HepG2 (cell line): ENCODE results near the gene RNASE8. TPM values are rescaled to one million over a fixed set of nuclear protein-coding genes. Genes with fewer than 3 reads are reported as not detected.
A peak's percentile ranks its signal among the peaks of the same experiment; 100 is the strongest.

Experiments
- AGO1 ChIP-seq: fragments of 200-400 bp; formaldehyde crosslinking; IDR thresholded peaks from 2 replicates; pipeline ENCODE4 v1.6.1; 2017; ENCODE audit warnings: mild to moderate bottlenecking, low read depth, low read length, moderate library complexity; ENCODE audit not compliant: poor library complexity, severe bottlenecking
- ATM ChIP-seq: fragments of 450-650 bp; IDR thresholded peaks from 2 replicates; pipeline ENCODE4 v1.7.1; 2017; ENCODE audit warnings: mild to moderate bottlenecking, borderline replicate concordance
- GTF2F1 ChIP-seq: fragments of 150-350 bp; IDR thresholded peaks from 2 replicates; pipeline ENCODE4 v1.6.1; 2014; ENCODE audit warnings: low read length
- NCOR1 ChIP-seq: fragments of 200-600 bp; sonication (generic); IDR thresholded peaks from 2 replicates; pipeline ENCODE4 v1.7.0; 2017; ENCODE audit warnings: antibody characterized with exemption, low read length, borderline replicate concordance
- NFKB2 ChIP-seq: sonication (generic); formaldehyde crosslinking; IDR thresholded peaks from 2 replicates; pipeline ENCODE4 v1.4.0; 2020; ENCODE audit warnings: missing genetic modification reagents, borderline replicate concordance
- PLRG1 ChIP-seq: fragments of 450-650 bp; conservative IDR thresholded peaks from 2 replicates; pipeline ENCODE4 v1.6.1; 2016
- REL ChIP-seq: sonication (generic); formaldehyde crosslinking; conservative IDR thresholded peaks from 2 replicates; pipeline ENCODE4 v1.8.0; 2022; ENCODE audit warnings: mild to moderate bottlenecking, missing genetic modification reagents, moderate library complexity
- SP5 ChIP-seq: IDR thresholded peaks from 2 replicates; pipeline ENCODE4 v1.6.1; 2016; ENCODE audit warnings: low read depth, borderline replicate concordance
- SRSF4 ChIP-seq: fragments of 200-400 bp; formaldehyde crosslinking; IDR thresholded peaks from one replicate; pipeline ENCODE4 v1.6.1; 2018; ENCODE audit warnings: mild to moderate bottlenecking, low read depth, low read length, moderate library complexity; ENCODE audit not compliant: poor library complexity, severe bottlenecking
- TBX3 ChIP-seq: fragments of 450-650 bp; IDR thresholded peaks from 2 replicates; pipeline ENCODE4 v1.6.1; 2017; ENCODE audit warnings: antibody characterized with exemption, mild to moderate bottlenecking, inconsistent platforms, borderline replicate concordance
- ZFP37 ChIP-seq: sonication (generic); formaldehyde crosslinking; IDR thresholded peaks from 2 replicates; pipeline ENCODE4 v1.4.0; 2020; ENCODE audit warnings: missing genetic modification reagents, borderline replicate concordance
- ZNF292 ChIP-seq: sonication (generic); formaldehyde crosslinking; IDR thresholded peaks from 2 replicates; pipeline ENCODE4 v1.8.1; 2022; ENCODE audit warnings: mild to moderate bottlenecking, low read depth, missing genetic modification reagents, borderline replicate concordance
- ZNF737 ChIP-seq: sonication (generic); formaldehyde crosslinking; IDR thresholded peaks from 2 replicates; pipeline ENCODE4 v1.5.0; 2020; ENCODE audit warnings: missing genetic modification reagents, mild to moderate bottlenecking, borderline replicate concordance
- ZNF878 ChIP-seq: sonication (generic); formaldehyde crosslinking; IDR thresholded peaks from 2 replicates; pipeline ENCODE4 v1.8.1; 2023; ENCODE audit warnings: mild to moderate bottlenecking, missing genetic modification reagents, moderate library complexity
- polyA plus RNA-seq, 8 experiments: library from polyadenylated mRNA; depleted of rRNA in 3 of 8; stranded (reverse) in 7 of 8; unstranded in 1 of 8; fragments of >200 nt; fragmentation: Illumina TruSeq in 4 of 8; extraction: Trizol in 4 of 8; gene quantifications; 2 replicates each; pipeline versions ENCODE4 v1.2.1 to v1.2.3, GENCODE V29; 2011 to 2016; ENCODE audit warnings: low read depth in 4 of 8, missing spikeins in 1 of 8, mixed read lengths in 1 of 8; ENCODE audit not compliant: insufficient read depth in 1 of 8
- total RNA-seq, 5 experiments: library from RNA; depleted of rRNA; stranded (reverse); fragments of >200 nt; fragmentation: Illumina TruSeq; extraction: Trizol; gene quantifications; 2 replicates each; pipeline ENCODE4 v1.2.3, GENCODE V29; 2016; ENCODE audit warnings: low read depth in 1 of 5
- TF ChIP-seq, protein P1 (sequence below): sonication (generic); formaldehyde crosslinking; IDR thresholded peaks from 2 replicates; pipeline ENCODE4 v1.4.0; 2020; ENCODE audit warnings: low read depth, missing genetic modification reagents
- TF ChIP-seq, protein P2 (sequence below): sonication (generic); formaldehyde crosslinking; IDR thresholded peaks from 2 replicates; pipeline ENCODE4; 2020; ENCODE audit warnings: missing genetic modification reagents, mild to moderate bottlenecking, borderline replicate concordance
- TF ChIP-seq, protein P3 (sequence below): IDR thresholded peaks from 2 replicates; pipeline ENCODE4 v1.6.1; 2016; ENCODE audit warnings: mild to moderate bottlenecking, missing biosample characterization, missing genetic modification reagents
- TF ChIP-seq, protein P4 (sequence below), 2 experiments: fragments of 450-650 bp in 1 of 2; sonication (generic) in 1 of 2; formaldehyde crosslinking; IDR thresholded peaks; 2 replicates each; pipeline versions ENCODE4 v1.5.0 to v1.8.0; 2020 to 2022; ENCODE audit warnings: mild to moderate bottlenecking in 1 of 2, missing genetic modification reagents in 1 of 2
- TF ChIP-seq, protein P5 (sequence below): sonication (generic); formaldehyde crosslinking; IDR thresholded peaks from 2 replicates; pipeline ENCODE4 v1.5.1; 2020; ENCODE audit warnings: mild to moderate bottlenecking, missing genetic modification reagents, borderline replicate concordance

The RNASE8 gene
- total and polyA plus RNA-seq, 2 of the 13 experiments (the other 11 are each of a cell fraction or from before 2014, with no cell fraction given): not detected

GRCh38 chr14:21043974-21044618 is 13.5 kb upstream of the RNASE8 start (continued):
- TF ChIP-seq SP5 (CRISPR knock-in tag): no peak
- peak; percentile 85; the same call in 1 of the 2 replicates for TF ChIP-seq NCOR1
- TF ChIP-seq ZFP37 (CRISPR knock-in tag): no peak
- TF ChIP-seq, protein P1, sequence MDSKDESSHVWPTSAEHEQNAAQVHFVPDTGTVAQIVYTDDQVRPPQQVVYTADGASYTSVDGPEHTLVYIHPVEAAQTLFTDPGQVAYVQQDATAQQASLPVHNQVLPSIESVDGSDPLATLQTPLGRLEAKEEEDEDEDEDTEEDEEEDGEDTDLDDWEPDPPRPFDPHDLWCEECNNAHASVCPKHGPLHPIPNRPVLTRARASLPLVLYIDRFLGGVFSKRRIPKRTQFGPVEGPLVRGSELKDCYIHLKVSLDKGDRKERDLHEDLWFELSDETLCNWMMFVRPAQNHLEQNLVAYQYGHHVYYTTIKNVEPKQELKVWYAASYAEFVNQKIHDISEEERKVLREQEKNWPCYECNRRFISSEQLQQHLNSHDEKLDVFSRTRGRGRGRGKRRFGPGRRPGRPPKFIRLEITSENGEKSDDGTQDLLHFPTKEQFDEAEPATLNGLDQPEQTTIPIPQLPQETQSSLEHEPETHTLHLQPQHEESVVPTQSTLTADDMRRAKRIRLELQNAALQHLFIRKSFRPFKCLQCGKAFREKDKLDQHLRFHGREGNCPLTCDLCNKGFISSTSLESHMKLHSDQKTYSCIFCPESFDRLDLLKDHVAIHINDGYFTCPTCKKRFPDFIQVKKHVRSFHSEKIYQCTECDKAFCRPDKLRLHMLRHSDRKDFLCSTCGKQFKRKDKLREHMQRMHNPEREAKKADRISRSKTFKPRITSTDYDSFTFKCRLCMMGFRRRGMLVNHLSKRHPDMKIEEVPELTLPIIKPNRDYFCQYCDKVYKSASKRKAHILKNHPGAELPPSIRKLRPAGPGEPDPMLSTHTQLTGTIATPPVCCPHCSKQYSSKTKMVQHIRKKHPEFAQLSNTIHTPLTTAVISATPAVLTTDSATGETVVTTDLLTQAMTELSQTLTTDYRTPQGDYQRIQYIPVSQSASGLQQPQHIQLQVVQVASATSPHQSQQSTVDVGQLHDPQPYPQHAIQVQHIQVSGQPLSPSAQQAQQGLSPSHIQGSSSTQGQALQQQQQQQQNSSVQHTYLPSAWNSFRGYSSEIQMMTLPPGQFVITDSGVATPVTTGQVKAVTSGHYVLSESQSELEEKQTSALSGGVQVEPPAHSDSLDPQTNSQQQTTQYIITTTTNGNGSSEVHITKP (CRISPR knock-in tag): no peak
- TF ChIP-seq, protein P2, sequence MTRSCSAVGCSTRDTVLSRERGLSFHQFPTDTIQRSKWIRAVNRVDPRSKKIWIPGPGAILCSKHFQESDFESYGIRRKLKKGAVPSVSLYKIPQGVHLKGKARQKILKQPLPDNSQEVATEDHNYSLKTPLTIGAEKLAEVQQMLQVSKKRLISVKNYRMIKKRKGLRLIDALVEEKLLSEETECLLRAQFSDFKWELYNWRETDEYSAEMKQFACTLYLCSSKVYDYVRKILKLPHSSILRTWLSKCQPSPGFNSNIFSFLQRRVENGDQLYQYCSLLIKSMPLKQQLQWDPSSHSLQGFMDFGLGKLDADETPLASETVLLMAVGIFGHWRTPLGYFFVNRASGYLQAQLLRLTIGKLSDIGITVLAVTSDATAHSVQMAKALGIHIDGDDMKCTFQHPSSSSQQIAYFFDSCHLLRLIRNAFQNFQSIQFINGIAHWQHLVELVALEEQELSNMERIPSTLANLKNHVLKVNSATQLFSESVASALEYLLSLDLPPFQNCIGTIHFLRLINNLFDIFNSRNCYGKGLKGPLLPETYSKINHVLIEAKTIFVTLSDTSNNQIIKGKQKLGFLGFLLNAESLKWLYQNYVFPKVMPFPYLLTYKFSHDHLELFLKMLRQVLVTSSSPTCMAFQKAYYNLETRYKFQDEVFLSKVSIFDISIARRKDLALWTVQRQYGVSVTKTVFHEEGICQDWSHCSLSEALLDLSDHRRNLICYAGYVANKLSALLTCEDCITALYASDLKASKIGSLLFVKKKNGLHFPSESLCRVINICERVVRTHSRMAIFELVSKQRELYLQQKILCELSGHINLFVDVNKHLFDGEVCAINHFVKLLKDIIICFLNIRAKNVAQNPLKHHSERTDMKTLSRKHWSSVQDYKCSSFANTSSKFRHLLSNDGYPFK (CRISPR knock-in tag): 0 out of 2 replicates have a peak, but pooled peaks have one; percentile 15
- 0 out of 2 replicates have a peak, but pooled peaks have one; percentile 33 for TF ChIP-seq NFKB2
- TF ChIP-seq ZNF878 (CRISPR knock-in tag): no peak
- TF ChIP-seq, protein P3, sequence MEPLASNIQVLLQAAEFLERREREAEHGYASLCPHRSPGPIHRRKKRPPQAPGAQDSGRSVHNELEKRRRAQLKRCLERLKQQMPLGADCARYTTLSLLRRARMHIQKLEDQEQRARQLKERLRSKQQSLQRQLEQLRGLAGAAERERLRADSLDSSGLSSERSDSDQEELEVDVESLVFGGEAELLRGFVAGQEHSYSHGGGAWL (CRISPR knock-in tag): no peak
- no peak for TF ChIP-seq AGO1
- no peak for TF ChIP-seq SRSF4
- TF ChIP-seq, protein P4, sequence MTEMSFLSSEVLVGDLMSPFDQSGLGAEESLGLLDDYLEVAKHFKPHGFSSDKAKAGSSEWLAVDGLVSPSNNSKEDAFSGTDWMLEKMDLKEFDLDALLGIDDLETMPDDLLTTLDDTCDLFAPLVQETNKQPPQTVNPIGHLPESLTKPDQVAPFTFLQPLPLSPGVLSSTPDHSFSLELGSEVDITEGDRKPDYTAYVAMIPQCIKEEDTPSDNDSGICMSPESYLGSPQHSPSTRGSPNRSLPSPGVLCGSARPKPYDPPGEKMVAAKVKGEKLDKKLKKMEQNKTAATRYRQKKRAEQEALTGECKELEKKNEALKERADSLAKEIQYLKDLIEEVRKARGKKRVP (CRISPR knock-in tag; IDR thresholded peaks at IDR 0.05): no peak
- no peak for TF ChIP-seq PLRG1
- TF ChIP-seq, protein P5, sequence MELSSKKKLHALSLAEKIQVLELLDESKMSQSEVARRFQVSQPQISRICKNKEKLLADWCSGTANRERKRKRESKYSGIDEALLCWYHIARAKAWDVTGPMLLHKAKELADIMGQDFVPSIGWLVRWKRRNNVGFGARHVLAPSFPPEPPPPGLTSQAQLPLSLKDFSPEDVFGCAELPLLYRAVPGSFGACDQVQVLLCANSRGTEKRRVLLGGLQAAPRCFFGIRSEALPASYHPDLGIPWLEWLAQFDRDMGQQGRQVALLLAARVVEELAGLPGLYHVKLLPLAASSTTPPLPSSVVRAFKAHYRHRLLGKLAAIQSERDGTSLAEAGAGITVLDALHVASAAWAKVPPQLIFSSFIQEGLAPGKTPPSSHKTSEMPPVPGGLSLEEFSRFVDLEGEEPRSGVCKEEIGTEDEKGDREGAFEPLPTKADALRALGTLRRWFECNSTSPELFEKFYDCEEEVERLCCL (CRISPR knock-in tag): no peak
- no peak for TF ChIP-seq REL (CRISPR knock-in tag)
- TF ChIP-seq GTF2F1: no peak
- no peak for TF ChIP-seq ZNF737 (CRISPR knock-in tag)
- peak; percentile 50; the same call in 1 of the 2 replicates for TF ChIP-seq ZNF292 (CRISPR knock-in tag)
- no peak for TF ChIP-seq TBX3
- no peak for TF ChIP-seq ATM
